Hepatocyte (in vitro differentiated cells): Measurements from ENCODE around the gene KLHL18.

Experiments used
- CTCF ChIP-seq: fragments of 200-600 bp; sonication (generic); IDR thresholded peaks from 2 replicates; pipeline ENCODE4 v1.5.1; 2016; ENCODE audit warnings: antibody characterized with exemption, mild to moderate bottlenecking; ENCODE audit not compliant: poor library complexity
- EZH2 ChIP-seq: fragments of 200-600 bp; sonication (generic); IDR thresholded peaks from 2 replicates; pipeline ENCODE4 v1.6.1; 2016; ENCODE audit warnings: antibody characterized with exemption, mild to moderate bottlenecking, borderline replicate concordance
- EZH2phosphoT487 ChIP-seq: fragments of 200-600 bp; sonication (generic); IDR thresholded peaks from one replicate; pipeline ENCODE4 v1.6.1; 2018; ENCODE audit warnings: antibody characterized with exemption, mild to moderate bottlenecking, low read depth, moderate library complexity; ENCODE audit not compliant: unreplicated experiment, severe bottlenecking

DNA sequence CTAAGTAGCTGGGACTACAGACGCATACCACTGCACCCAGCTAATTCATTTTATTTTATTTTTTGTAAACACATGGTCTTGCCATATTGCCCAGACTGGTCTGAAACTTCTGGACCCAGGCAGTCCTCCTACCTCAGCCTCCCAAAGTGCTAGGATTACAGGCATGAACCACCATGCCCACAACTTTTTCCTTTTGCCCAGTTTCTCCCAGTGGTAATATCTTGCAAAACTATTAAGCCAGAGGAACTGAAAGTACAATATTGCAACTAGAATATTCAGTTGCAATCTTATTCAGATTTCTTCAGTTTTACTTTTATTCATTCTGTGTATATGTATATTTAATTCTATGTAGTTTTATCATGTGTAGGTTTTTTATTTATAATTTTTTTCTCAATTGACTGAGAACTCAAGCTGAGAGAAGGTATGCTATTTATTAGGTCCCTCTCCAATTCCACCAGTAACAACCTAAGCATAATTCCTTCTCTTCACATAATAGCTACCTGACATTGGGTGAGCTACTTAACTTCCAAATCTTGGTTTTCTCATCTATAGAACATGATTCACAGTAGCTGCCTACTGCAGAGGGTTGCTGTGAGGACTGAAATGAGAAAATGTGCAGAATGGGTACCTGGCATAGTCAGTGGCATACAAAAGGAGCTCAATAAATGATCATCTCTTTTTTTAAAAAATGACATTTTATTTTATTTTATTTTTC, 30.8 kb downstream of the KLHL18 start:
- no peak for TF ChIP-seq CTCF
- TF ChIP-seq EZH2 = no peak
- TF ChIP-seq EZH2phosphoT487 = no peak
